Mesodermal cell (in vitro differentiated cells): ENCODE results near the gene EGR2.

Experiments used
- H3K27ac ChIP-seq: 2 replicates; pipeline ENCODE4 v1.7.0; 2013; ENCODE audit warnings: mild to moderate bottlenecking, low read depth, low read length, moderate library complexity; ENCODE audit not compliant: severe bottlenecking
- H3K36me3 ChIP-seq: 2 replicates; pipeline ENCODE4 v1.7.1; 2013; ENCODE audit warnings: mild to moderate bottlenecking, low read length, moderate library complexity; ENCODE audit not compliant: control insufficient read depth, insufficient read depth
- H3K4me1 ChIP-seq: one replicate; pipeline ENCODE4 v1.7.1; 2013; ENCODE audit warnings: mild to moderate bottlenecking, low read length; ENCODE audit not compliant: insufficient read depth, control insufficient read depth, poor library complexity, severe bottlenecking
- H3K4me3 ChIP-seq: 2 replicates; pipeline ENCODE4 v1.7.0; 2013; ENCODE audit warnings: low read length, control low read depth, mild to moderate bottlenecking; ENCODE audit not compliant: insufficient read depth, poor library complexity, severe bottlenecking; ENCODE audit errors: extremely low read depth
- H3K9me3 ChIP-seq: 2 replicates; pipeline ENCODE4 v1.7.1; 2013; ENCODE audit warnings: mild to moderate bottlenecking, low read length, moderate library complexity; ENCODE audit not compliant: control insufficient read depth
- WGBS, 2 experiments: methylation state at CpG; one replicate each; pipeline ENCODE4 v1.1.5; 2013; ENCODE audit warnings: missing lambda C conversion rate in 2 of 2; ENCODE audit not compliant: insufficient coverage in 2 of 2; 5-methylcytosine and 5-hydroxymethylcytosine counted together

Gene EGR2

DNA sequence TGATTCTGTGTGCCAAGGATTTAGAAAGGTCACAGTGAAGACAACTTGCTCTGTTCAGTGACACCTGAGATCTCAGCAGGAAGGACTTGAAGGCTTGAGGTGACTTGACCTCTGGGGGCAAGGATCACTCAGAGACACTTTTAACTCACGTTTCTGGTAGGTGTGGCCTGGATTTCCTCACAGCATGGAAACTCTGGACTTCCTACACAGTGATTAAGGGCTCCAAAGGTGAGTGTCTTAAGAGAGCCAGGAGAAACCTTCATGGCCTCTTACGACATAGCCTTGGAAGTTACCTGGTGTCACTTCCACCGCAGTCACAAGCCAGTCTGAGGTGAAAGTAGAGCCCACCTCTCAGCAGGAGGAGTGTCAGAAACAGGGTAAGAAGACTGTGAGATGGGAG is 49.8 kb downstream of the EGR2 start:
- Histone ChIP-seq H3K9me3 (no peaks in the 10 kb centered on the region), H3K27ac (no peak overlapping the region), H3K4me3 (no peak overlapping the region), H3K4me1 (peaks cover 15% of the 10 kb centered on the region), H3K36me3 (no peaks in the 10 kb centered on the region)
- 69 to 74% methylated on average over 3 of the region's 3 CpGs for WGBS, 2 experiments

- 100% methylated on average over 1 of the region's 2 CpGs; no CpG with 5 or more reads in 1 of the 2 experiments for WGBS, 2 experiments
- no peaks in the 10 kb centered on the region for H3K36me3 ChIP-seq
- H3K4me3 ChIP-seq: no peak overlapping the region
- no peak overlapping the region for H3K27ac ChIP-seq
- H3K9me3 ChIP-seq: no peaks in the 10 kb centered on the region
- peaks cover 20% of the 10 kb centered on the region for H3K4me1 ChIP-seq
Measured at GRCh38 chr10:62765726-62766125, 50.4 kb downstream of the EGR2 start.

- H3K36me3 ChIP-seq: no peaks in the 10 kb centered on the region
- H3K9me3 ChIP-seq: no peaks in the 10 kb centered on the region
- H3K4me3 ChIP-seq: no peak overlapping the region
- H3K4me1 ChIP-seq: peaks cover 23% of the 10 kb centered on the region
- 93% methylated on average over 3 of the region's 4 CpGs; no CpG with 5 or more reads in 1 of the 2 experiments for WGBS, 2 experiments
- no peak overlapping the region for H3K27ac ChIP-seq
Measured at GRCh38 chr10:62764011-62764410, 52.2 kb downstream of the EGR2 start.

DNA sequence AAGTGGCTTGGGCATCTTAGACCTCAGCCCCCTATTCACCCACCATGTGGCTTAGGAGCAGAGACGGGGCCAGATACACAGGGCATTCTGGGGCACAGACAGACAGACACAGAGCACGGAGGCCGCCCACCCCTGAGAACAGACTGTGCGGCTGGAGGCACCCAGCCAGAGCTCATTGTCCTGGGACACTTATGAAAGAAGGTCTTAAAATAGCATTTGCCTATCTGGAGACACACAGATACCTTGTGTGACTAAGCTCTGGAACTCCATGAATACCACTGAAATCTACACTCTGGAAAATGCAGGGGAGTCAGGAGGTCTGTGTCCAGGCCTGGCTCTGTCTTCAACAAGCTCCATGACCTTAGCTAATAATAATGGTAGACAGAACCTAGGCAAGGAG is 53.0 kb downstream of the EGR2 start:
- 88 to 93% methylated on average over 4 of the region's 4 CpGs for WGBS, 2 experiments

More for the DNA sequence above, 53.0 kb downstream of the EGR2 start:
- peaks cover 23% of the 10 kb centered on the region for H3K4me1 ChIP-seq
- no peaks in the 10 kb centered on the region for H3K36me3 ChIP-seq
- H3K27ac ChIP-seq: no peak overlapping the region
- H3K4me3 ChIP-seq: no peak overlapping the region
- H3K9me3 ChIP-seq: no peaks in the 10 kb centered on the region
